ENCODE results near the gene BFSP1.

Gene BFSP1

DNA sequence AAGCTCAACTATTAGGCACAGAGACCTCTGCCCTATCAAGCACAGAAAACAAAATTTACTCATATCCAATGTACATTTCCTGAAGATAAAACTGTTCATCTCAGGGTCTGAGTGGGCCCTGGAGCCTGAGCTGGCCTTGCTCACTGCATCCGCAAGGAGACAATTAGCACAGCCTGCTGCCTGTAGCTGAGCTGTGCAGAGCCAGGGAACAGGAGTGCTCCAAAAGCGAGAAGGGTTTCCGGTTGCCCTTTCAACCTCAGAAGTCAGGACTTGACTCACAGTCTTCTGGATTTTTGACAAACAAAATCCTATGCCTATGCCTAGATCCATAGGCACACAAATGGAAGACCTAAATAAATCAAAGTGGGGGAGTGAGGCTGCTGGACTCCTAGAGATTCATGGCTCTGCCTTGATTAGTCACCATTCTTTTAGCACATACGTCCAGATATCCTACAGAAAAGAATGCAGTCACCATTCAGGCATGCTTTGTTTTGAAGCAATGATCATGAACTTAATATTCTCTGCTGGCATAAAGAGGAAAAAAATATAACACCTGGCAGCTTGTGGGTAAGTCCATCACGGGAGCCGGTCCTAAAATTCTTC is 73.5 kb downstream of the BFSP1 start:
- H3K27ac ChIP-seq (replicated peaks): no peak overlapping the region
- no peak for DNase-seq (ENCODE audit: low read depth in 1 of 2, low spot score in 1 of 2)
- TF ChIP-seq SPI1 (IDR thresholded peaks at IDR 0.05; ENCODE audit: borderline replicate concordance, low read depth): no peak
- TF ChIP-seq, protein P1, sequence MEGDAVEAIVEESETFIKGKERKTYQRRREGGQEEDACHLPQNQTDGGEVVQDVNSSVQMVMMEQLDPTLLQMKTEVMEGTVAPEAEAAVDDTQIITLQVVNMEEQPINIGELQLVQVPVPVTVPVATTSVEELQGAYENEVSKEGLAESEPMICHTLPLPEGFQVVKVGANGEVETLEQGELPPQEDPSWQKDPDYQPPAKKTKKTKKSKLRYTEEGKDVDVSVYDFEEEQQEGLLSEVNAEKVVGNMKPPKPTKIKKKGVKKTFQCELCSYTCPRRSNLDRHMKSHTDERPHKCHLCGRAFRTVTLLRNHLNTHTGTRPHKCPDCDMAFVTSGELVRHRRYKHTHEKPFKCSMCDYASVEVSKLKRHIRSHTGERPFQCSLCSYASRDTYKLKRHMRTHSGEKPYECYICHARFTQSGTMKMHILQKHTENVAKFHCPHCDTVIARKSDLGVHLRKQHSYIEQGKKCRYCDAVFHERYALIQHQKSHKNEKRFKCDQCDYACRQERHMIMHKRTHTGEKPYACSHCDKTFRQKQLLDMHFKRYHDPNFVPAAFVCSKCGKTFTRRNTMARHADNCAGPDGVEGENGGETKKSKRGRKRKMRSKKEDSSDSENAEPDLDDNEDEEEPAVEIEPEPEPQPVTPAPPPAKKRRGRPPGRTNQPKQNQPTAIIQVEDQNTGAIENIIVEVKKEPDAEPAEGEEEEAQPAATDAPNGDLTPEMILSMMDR (IDR thresholded peaks at IDR 0.05; ENCODE audit: insufficient read depth, low read length): no peak
- no peak for TF ChIP-seq POLR2AphosphoS5 (IDR thresholded peaks at IDR 0.05; ENCODE audit: low read depth)
- no peak for TF ChIP-seq GABPA (IDR thresholded peaks at IDR 0.05; ENCODE audit: low read depth)
- TF ChIP-seq, protein P2, sequence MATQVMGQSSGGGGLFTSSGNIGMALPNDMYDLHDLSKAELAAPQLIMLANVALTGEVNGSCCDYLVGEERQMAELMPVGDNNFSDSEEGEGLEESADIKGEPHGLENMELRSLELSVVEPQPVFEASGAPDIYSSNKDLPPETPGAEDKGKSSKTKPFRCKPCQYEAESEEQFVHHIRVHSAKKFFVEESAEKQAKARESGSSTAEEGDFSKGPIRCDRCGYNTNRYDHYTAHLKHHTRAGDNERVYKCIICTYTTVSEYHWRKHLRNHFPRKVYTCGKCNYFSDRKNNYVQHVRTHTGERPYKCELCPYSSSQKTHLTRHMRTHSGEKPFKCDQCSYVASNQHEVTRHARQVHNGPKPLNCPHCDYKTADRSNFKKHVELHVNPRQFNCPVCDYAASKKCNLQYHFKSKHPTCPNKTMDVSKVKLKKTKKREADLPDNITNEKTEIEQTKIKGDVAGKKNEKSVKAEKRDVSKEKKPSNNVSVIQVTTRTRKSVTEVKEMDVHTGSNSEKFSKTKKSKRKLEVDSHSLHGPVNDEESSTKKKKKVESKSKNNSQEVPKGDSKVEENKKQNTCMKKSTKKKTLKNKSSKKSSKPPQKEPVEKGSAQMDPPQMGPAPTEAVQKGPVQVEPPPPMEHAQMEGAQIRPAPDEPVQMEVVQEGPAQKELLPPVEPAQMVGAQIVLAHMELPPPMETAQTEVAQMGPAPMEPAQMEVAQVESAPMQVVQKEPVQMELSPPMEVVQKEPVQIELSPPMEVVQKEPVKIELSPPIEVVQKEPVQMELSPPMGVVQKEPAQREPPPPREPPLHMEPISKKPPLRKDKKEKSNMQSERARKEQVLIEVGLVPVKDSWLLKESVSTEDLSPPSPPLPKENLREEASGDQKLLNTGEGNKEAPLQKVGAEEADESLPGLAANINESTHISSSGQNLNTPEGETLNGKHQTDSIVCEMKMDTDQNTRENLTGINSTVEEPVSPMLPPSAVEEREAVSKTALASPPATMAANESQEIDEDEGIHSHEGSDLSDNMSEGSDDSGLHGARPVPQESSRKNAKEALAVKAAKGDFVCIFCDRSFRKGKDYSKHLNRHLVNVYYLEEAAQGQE (IDR thresholded peaks at IDR 0.05; ENCODE audit: insufficient replicate concordance, low read depth): no peak
- no peak overlapping the region for H3K4me3 ChIP-seq (replicated peaks; ENCODE audit: insufficient read depth, low read length)
- peaks cover 6% of the 10 kb centered on the region for H3K27me3 ChIP-seq (ENCODE audit: insufficient read depth, poor library complexity, severe bottlenecking)

DNA sequence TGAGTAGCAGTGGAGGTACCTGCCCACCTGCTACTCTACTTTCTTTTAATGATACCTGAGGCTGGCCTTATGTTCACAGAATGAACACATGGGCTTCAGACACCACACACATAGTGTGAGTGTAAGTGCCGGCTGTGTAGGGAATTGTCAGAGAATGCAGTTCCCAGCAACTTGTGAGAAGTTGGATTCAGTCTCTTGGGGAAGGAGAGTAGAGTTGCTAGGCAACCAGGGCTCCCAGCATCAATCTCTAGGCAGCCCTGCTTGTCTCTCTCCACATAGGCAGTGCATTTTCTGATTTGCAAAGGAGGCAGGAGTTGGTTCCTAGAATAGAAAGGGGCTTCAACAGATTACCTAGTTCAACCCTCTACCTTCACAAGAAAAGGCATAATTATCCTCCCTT is 74.1 kb downstream of the BFSP1 start:
- TF ChIP-seq POLR2AphosphoS5 (IDR thresholded peaks at IDR 0.05; ENCODE audit: low read depth) (no peak), SPI1 (IDR thresholded peaks at IDR 0.05; ENCODE audit: borderline replicate concordance, low read depth) (no peak), GABPA (IDR thresholded peaks at IDR 0.05; ENCODE audit: low read depth) (no peak)
- TF ChIP-seq, protein P1 (IDR thresholded peaks at IDR 0.05; ENCODE audit: insufficient read depth, low read length): no peak
- TF ChIP-seq, protein P2 (IDR thresholded peaks at IDR 0.05; ENCODE audit: insufficient replicate concordance, low read depth): no peak
- H3K27ac ChIP-seq (replicated peaks): no peak overlapping the region
- DNase-seq (ENCODE audit: low read depth in 1 of 2, low spot score in 1 of 2): no peak
- no peak overlapping the region for H3K4me3 ChIP-seq (replicated peaks; ENCODE audit: insufficient read depth, low read length)
- peaks cover 6% of the 10 kb centered on the region for H3K27me3 ChIP-seq (ENCODE audit: insufficient read depth, poor library complexity, severe bottlenecking)

DNA sequence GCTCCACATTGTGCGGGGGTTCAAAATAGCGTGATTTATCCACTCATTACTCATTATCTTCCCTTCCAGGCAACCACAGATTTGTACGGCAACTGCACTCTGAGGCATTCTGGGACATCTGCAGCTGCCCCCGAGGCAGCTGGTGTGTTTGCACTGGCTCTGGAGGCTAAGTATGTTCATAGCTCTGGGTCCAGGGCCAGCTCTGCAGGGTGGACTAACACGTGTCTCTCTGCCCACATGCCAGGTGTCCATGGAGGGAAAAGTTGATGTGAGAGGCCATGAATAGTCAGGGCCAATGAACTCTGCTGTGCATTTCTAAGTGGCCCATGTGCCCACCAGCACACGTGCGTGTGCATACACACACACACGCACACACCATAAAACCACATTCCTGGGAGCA is 74.9 kb downstream of the BFSP1 start:
- no peak overlapping the region for H3K4me3 ChIP-seq (replicated peaks; ENCODE audit: insufficient read depth, low read length)
- TF ChIP-seq GABPA (IDR thresholded peaks at IDR 0.05; ENCODE audit: low read depth) (no peak), SPI1 (IDR thresholded peaks at IDR 0.05; ENCODE audit: borderline replicate concordance, low read depth) (no peak), POLR2AphosphoS5 (IDR thresholded peaks at IDR 0.05; ENCODE audit: low read depth) (no peak)
- TF ChIP-seq, protein P1 (IDR thresholded peaks at IDR 0.05; ENCODE audit: insufficient read depth, low read length): no peak
- TF ChIP-seq, protein P2 (IDR thresholded peaks at IDR 0.05; ENCODE audit: insufficient replicate concordance, low read depth): no peak
- no peak for DNase-seq (ENCODE audit: low read depth in 1 of 2, low spot score in 1 of 2)
- H3K27me3 ChIP-seq (ENCODE audit: insufficient read depth, poor library complexity, severe bottlenecking): peaks cover 6% of the 10 kb centered on the region
- no peak overlapping the region for H3K27ac ChIP-seq (replicated peaks)

Measured in HL-60 (cell line).